HCT116 (cell line): ENCODE results near the gene DOCK10.

Source experiments
- CBX3 ChIP-seq: IDR thresholded peaks from 2 replicates; pipeline ENCODE4 v1.6.1; 2012; ENCODE audit warnings: low read depth
- EZH2 ChIP-seq: fragments of 200-600 bp; sonication (generic); IDR thresholded peaks from 2 replicates; pipeline ENCODE4 v1.6.1; 2017; ENCODE audit warnings: antibody characterized with exemption, mixed run types
- FOSL1 ChIP-seq: IDR thresholded peaks from 2 replicates; pipeline ENCODE4 v1.6.1; 2012; ENCODE audit warnings: low read depth
- JUND ChIP-seq: IDR thresholded peaks from 2 replicates; pipeline ENCODE4 v1.6.1; 2012
- MAX ChIP-seq: IDR thresholded peaks from 2 replicates; pipeline ENCODE4 v1.6.1; 2012
- POLR2A ChIP-seq: IDR thresholded peaks from 2 replicates; pipeline ENCODE4 v1.7.0; 2011; ENCODE audit warnings: borderline replicate concordance; ENCODE audit not compliant: insufficient read depth, insufficient read length; ENCODE audit errors: extremely low read depth
- POLR2AphosphoS5 ChIP-seq: IDR thresholded peaks from 2 replicates; pipeline ENCODE4 v1.6.1; 2011; ENCODE audit warnings: mild to moderate bottlenecking, low read depth, low read length, moderate library complexity
- RAD21 ChIP-seq: IDR thresholded peaks from 2 replicates; pipeline ENCODE4 v1.6.1; 2012; ENCODE audit warnings: low read depth, mild to moderate bottlenecking
- TCF7L2 ChIP-seq: IDR thresholded peaks from 2 replicates; pipeline ENCODE4 v1.7.0; 2011; ENCODE audit warnings: borderline replicate concordance, inconsistent platforms; ENCODE audit not compliant: insufficient read depth, insufficient read length; ENCODE audit errors: extremely low read depth
- ZFX ChIP-seq: fragments of 450-650 bp; IDR thresholded peaks from 2 replicates; pipeline ENCODE4 v1.6.1; 2017
- TF ChIP-seq, protein P1 (sequence below), 3 experiments: fragments of 200-600 bp in 1 of 3; sonication (generic) in 1 of 3; IDR thresholded peaks in 2 of 3; conservative IDR thresholded peaks in 1 of 3; 2 replicates each; pipeline ENCODE4 v1.5.1; 2012 to 2017; ENCODE audit warnings: low read depth in 2 of 3, low read length in 2 of 3, antibody characterized with exemption in 1 of 3, borderline replicate concordance in 1 of 3, control low read depth in 1 of 3, mild to moderate bottlenecking in 1 of 3, mixed read lengths in 1 of 3, mixed run types in 1 of 3, moderate library complexity in 1 of 3; ENCODE audit not compliant: insufficient read depth in 1 of 3
- TF ChIP-seq, protein P2 (sequence below): IDR thresholded peaks from 2 replicates; pipeline ENCODE4 v1.6.1; 2012; ENCODE audit warnings: low read depth
- TF ChIP-seq, protein P3 (sequence below): IDR thresholded peaks from 2 replicates; pipeline ENCODE4 v1.6.1; 2012
- TF ChIP-seq, protein P4 (sequence below): IDR thresholded peaks from 2 replicates; pipeline ENCODE4 v1.6.1; 2011; ENCODE audit warnings: mild to moderate bottlenecking, low read length, moderate library complexity; ENCODE audit not compliant: insufficient replicate concordance; ENCODE audit errors: extremely low read depth

- no peak for TF ChIP-seq RAD21
- TF ChIP-seq, protein P1, sequence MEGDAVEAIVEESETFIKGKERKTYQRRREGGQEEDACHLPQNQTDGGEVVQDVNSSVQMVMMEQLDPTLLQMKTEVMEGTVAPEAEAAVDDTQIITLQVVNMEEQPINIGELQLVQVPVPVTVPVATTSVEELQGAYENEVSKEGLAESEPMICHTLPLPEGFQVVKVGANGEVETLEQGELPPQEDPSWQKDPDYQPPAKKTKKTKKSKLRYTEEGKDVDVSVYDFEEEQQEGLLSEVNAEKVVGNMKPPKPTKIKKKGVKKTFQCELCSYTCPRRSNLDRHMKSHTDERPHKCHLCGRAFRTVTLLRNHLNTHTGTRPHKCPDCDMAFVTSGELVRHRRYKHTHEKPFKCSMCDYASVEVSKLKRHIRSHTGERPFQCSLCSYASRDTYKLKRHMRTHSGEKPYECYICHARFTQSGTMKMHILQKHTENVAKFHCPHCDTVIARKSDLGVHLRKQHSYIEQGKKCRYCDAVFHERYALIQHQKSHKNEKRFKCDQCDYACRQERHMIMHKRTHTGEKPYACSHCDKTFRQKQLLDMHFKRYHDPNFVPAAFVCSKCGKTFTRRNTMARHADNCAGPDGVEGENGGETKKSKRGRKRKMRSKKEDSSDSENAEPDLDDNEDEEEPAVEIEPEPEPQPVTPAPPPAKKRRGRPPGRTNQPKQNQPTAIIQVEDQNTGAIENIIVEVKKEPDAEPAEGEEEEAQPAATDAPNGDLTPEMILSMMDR (IDR thresholded peaks at IDR 0.05 in 2 of 3, conservative IDR thresholded peaks at IDR 0.05 in 1 of 3; ENCODE audit: borderline replicate concordance in 1 of 3, insufficient read depth in 1 of 3, low read depth in 2 of 3, low read length in 2 of 3), result no peak
- no peak for TF ChIP-seq POLR2A
- no peak for TF ChIP-seq CBX3
- TF ChIP-seq JUND, result no peak
- TF ChIP-seq MAX, result no peak
- no peak for TF ChIP-seq EZH2
- TF ChIP-seq, protein P2, sequence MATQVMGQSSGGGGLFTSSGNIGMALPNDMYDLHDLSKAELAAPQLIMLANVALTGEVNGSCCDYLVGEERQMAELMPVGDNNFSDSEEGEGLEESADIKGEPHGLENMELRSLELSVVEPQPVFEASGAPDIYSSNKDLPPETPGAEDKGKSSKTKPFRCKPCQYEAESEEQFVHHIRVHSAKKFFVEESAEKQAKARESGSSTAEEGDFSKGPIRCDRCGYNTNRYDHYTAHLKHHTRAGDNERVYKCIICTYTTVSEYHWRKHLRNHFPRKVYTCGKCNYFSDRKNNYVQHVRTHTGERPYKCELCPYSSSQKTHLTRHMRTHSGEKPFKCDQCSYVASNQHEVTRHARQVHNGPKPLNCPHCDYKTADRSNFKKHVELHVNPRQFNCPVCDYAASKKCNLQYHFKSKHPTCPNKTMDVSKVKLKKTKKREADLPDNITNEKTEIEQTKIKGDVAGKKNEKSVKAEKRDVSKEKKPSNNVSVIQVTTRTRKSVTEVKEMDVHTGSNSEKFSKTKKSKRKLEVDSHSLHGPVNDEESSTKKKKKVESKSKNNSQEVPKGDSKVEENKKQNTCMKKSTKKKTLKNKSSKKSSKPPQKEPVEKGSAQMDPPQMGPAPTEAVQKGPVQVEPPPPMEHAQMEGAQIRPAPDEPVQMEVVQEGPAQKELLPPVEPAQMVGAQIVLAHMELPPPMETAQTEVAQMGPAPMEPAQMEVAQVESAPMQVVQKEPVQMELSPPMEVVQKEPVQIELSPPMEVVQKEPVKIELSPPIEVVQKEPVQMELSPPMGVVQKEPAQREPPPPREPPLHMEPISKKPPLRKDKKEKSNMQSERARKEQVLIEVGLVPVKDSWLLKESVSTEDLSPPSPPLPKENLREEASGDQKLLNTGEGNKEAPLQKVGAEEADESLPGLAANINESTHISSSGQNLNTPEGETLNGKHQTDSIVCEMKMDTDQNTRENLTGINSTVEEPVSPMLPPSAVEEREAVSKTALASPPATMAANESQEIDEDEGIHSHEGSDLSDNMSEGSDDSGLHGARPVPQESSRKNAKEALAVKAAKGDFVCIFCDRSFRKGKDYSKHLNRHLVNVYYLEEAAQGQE, result no peak
- TF ChIP-seq POLR2AphosphoS5, result no peak
- TF ChIP-seq, protein P3, sequence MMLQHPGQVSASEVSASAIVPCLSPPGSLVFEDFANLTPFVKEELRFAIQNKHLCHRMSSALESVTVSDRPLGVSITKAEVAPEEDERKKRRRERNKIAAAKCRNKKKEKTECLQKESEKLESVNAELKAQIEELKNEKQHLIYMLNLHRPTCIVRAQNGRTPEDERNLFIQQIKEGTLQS, result no peak
- TF ChIP-seq FOSL1, result no peak
- TF ChIP-seq, protein P4, sequence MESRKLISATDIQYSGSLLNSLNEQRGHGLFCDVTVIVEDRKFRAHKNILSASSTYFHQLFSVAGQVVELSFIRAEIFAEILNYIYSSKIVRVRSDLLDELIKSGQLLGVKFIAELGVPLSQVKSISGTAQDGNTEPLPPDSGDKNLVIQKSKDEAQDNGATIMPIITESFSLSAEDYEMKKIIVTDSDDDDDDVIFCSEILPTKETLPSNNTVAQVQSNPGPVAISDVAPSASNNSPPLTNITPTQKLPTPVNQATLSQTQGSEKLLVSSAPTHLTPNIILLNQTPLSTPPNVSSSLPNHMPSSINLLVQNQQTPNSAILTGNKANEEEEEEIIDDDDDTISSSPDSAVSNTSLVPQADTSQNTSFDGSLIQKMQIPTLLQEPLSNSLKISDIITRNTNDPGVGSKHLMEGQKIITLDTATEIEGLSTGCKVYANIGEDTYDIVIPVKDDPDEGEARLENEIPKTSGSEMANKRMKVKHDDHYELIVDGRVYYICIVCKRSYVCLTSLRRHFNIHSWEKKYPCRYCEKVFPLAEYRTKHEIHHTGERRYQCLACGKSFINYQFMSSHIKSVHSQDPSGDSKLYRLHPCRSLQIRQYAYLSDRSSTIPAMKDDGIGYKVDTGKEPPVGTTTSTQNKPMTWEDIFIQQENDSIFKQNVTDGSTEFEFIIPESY, result no peak
- TF ChIP-seq ZFX, result no peak
- TF ChIP-seq TCF7L2, result no peak
Observed at GRCh38 chr2:224930124-224930523, 112.1 kb downstream of the DOCK10 start.
